ENCODE results near the gene TSC22D1.
"Not testable (repeated sequence)": the region's sequence is repeated elsewhere in the genome, so short reads cannot be mapped to it uniquely, and the experiment has no call there.

The TSC22D1 gene

GRCh38 chr13:44458313-44458975 lies 117.7 kb downstream of the TSC22D1 start:
- Histone ChIP-seq H3K4me2 (no peak overlapping the region), H3K4me3 (no peak overlapping the region; a peak in 1 of 20 replicates), H3K9me3 (replicated peaks in 1 of 11) (peaks cover 29 to 45% (median 42%) of the 10 kb centered on the region in 11 experiments)

GRCh38 chr13:44456212-44456611 lies 119.9 kb downstream of the TSC22D1 start:
- H4K20me1 ChIP-seq, H3K4me3 ChIP-seq, H3K9ac ChIP-seq, H3K4me1 ChIP-seq, H3K27me3 ChIP-seq, H3K27ac ChIP-seq, H3K4me2 ChIP-seq: not testable (repeated sequence)
- Histone ChIP-seq H3K9me3 (replicated peaks in 1 of 11) (peaks cover 29 to 45% (median 42%) of the 10 kb centered on the region in 11 experiments), H3K36me3 (peaks cover 17 to 32% (median 23%) of the 10 kb centered on the region in 11 experiments)

More at GRCh38 chr13:44458313-44458975, 117.7 kb downstream of the TSC22D1 start:
- Histone ChIP-seq H3K27me3 (no peaks in the 10 kb centered on the region), H3K9ac (no peak overlapping the region), H4K20me1 (no peaks in the 10 kb centered on the region; a peak in 1 of 22 replicates), H3K36me3 (peaks cover 17 to 32% (median 23%) of the 10 kb centered on the region in 11 experiments), H3K4me1 (no peaks in the 10 kb centered on the region), H3K27ac (no peak overlapping the region)
- no peak for TF ChIP-seq Cebpa-rat (IDR thresholded peaks at IDR 0.05)

GRCh38 chr13:44455769-44456168 lies 120.4 kb downstream of the TSC22D1 start:
- Histone ChIP-seq H3K9me3 (replicated peaks in 1 of 11) (peaks cover 29 to 45% (median 42%) of the 10 kb centered on the region in 11 experiments), H3K27ac (no peak overlapping the region), H3K4me1 (no peaks in the 10 kb centered on the region), H3K27me3 (no peaks in the 10 kb centered on the region), H3K4me2 (no peak overlapping the region), H3K9ac (no peak overlapping the region), H3K36me3 (peaks cover 17 to 32% (median 23%) of the 10 kb centered on the region in 11 experiments), H3K4me3 (no peak overlapping the region), H4K20me1 (peaks cover 0 to 2% (median 0%) of the 10 kb centered on the region in 11 experiments; a peak in 1 of 22 replicates)
- no peak for TF ChIP-seq Cebpa-rat (IDR thresholded peaks at IDR 0.05)

GRCh38 chr13:44453881-44454280 lies 122.2 kb downstream of the TSC22D1 start:
- Histone ChIP-seq H3K4me1 (no peaks in the 10 kb centered on the region), H3K27me3 (no peaks in the 10 kb centered on the region), H4K20me1 (peaks cover 0 to 4% (median 0%) of the 10 kb centered on the region in 11 experiments; a peak in 1 of 22 replicates), H3K4me2 (no peak overlapping the region), H3K27ac (no peak overlapping the region), H3K36me3 (peaks cover 5 to 22% (median 12%) of the 10 kb centered on the region in 11 experiments; a peak in 19 of 22 replicates), H3K9ac (no peak overlapping the region), H3K4me3 (no peak overlapping the region), H3K9me3 (replicated peaks in 1 of 11) (peaks cover 16 to 27% (median 25%) of the 10 kb centered on the region in 11 experiments)
- 0 out of 22 replicates have a peak, but pooled peaks of 1 of the 11 experiments have one; percentile 8 for TF ChIP-seq Cebpa-rat (IDR thresholded peaks at IDR 0.05)

- Histone ChIP-seq H3K27me3 (no peaks in the 10 kb centered on the region), H3K9ac (no peak overlapping the region), H3K27ac (no peak overlapping the region), H3K4me3 (no peak overlapping the region), H4K20me1 (peaks cover 0 to 4% (median 0%) of the 10 kb centered on the region in 11 experiments; a peak in 1 of 22 replicates), H3K9me3 (replicated peaks in 1 of 11) (peaks cover 10 to 19% (median 17%) of the 10 kb centered on the region in 11 experiments), H3K4me1 (no peaks in the 10 kb centered on the region), H3K4me2 (no peak overlapping the region), H3K36me3 (peaks cover 3 to 17% (median 8%) of the 10 kb centered on the region in 11 experiments; a peak in 10 of 22 replicates)
- TF ChIP-seq Cebpa-rat (IDR thresholded peaks at IDR 0.05), result no peak
Measured at GRCh38 chr13:44453069-44453468, 123.1 kb downstream of the TSC22D1 start.

- H3K27ac ChIP-seq, result no peak overlapping the region
- TF ChIP-seq Cebpa-rat (IDR thresholded peaks at IDR 0.05), result no peak
- peaks cover 3 to 17% (median 8%) of the 10 kb centered on the region in 11 experiments; a peak in 10 of 22 replicates for H3K36me3 ChIP-seq
- no peaks in the 10 kb centered on the region for H3K4me1 ChIP-seq
- H3K9ac ChIP-seq, result no peak overlapping the region
- H3K4me2 ChIP-seq, result no peak overlapping the region
- H3K9me3 ChIP-seq (replicated peaks in 1 of 11), result peaks cover 10 to 18% (median 16%) of the 10 kb centered on the region in 11 experiments
- no peak overlapping the region for H3K4me3 ChIP-seq
- peaks cover 0 to 4% (median 0%) of the 10 kb centered on the region in 11 experiments; a peak in 1 of 22 replicates for H4K20me1 ChIP-seq
- no peaks in the 10 kb centered on the region for H3K27me3 ChIP-seq
Measured at GRCh38 chr13:44452418-44452817, 123.7 kb downstream of the TSC22D1 start.

GRCh38 chr13:44451651-44452050 lies 124.5 kb downstream of the TSC22D1 start:
- Histone ChIP-seq H3K4me3 (no peak overlapping the region), H4K20me1 (peaks cover 0 to 4% (median 0%) of the 10 kb centered on the region in 11 experiments; a peak in 1 of 22 replicates), H3K9me3 (replicated peaks in 1 of 11) (peaks cover 8 to 12% (median 9%) of the 10 kb centered on the region in 11 experiments), H3K4me1 (no peaks in the 10 kb centered on the region), H3K9ac (no peak overlapping the region), H3K27ac (no peak overlapping the region), H3K27me3 (no peaks in the 10 kb centered on the region), H3K4me2 (no peak overlapping the region), H3K36me3 (peaks cover 0 to 17% (median 8%) of the 10 kb centered on the region in 11 experiments; a peak in 10 of 22 replicates)
- TF ChIP-seq Cebpa-rat (IDR thresholded peaks at IDR 0.05), result no peak

GRCh38 chr13:44451126-44451525 lies 125.0 kb downstream of the TSC22D1 start:
- H3K4me3 ChIP-seq, result no peak overlapping the region

GRCh38 chr13:44449999-44450821 lies 125.9 kb downstream of the TSC22D1 start:
- peaks cover 0 to 4% (median 0%) of the 10 kb centered on the region in 11 experiments; a peak in 1 of 22 replicates for H4K20me1 ChIP-seq
- H3K9me3 ChIP-seq (replicated peaks in 1 of 11), result no peaks in the 10 kb centered on the region
- no peak overlapping the region for H3K4me3 ChIP-seq
- H3K36me3 ChIP-seq, result peaks cover 0 to 8% (median 0%) of the 10 kb centered on the region in 11 experiments; a peak in 4 of 22 replicates
- H3K27me3 ChIP-seq, result no peaks in the 10 kb centered on the region
- no peak for TF ChIP-seq Cebpa-rat (IDR thresholded peaks at IDR 0.05)
- H3K9ac ChIP-seq, result no peak overlapping the region
- no peak overlapping the region for H3K4me2 ChIP-seq
- H3K27ac ChIP-seq, result no peak overlapping the region
- no peaks in the 10 kb centered on the region for H3K4me1 ChIP-seq

More at GRCh38 chr13:44451126-44451525, 125.0 kb downstream of the TSC22D1 start:
- no peaks in the 10 kb centered on the region for H3K27me3 ChIP-seq
- peaks cover 0 to 13% (median 4%) of the 10 kb centered on the region in 11 experiments; a peak in 10 of 22 replicates for H3K36me3 ChIP-seq
- TF ChIP-seq Cebpa-rat (IDR thresholded peaks at IDR 0.05), result no peak
- no peak overlapping the region for H3K27ac ChIP-seq
- no peak overlapping the region for H3K4me2 ChIP-seq
- H3K4me1 ChIP-seq, result no peaks in the 10 kb centered on the region
- H3K9me3 ChIP-seq (replicated peaks in 1 of 11), result peaks cover 3 to 7% (median 4%) of the 10 kb centered on the region in 11 experiments
- no peak overlapping the region for H3K9ac ChIP-seq
- H4K20me1 ChIP-seq, result peaks cover 0 to 4% (median 0%) of the 10 kb centered on the region in 11 experiments; a peak in 1 of 22 replicates

Measured in BLaER1 treated with 17β-estradiol and CSF1 and Interleukin-3, amounts not matched to agents 10 nM and 100 nM (cell line).